ENCODE data around the gene DNAJC27.

The DNAJC27 gene

GRCh38 chr2:24969784-24970183, 2.0 kb downstream of the DNAJC27 start:
- DNase-seq, result no peak

- DNase-seq, result no peak
Measured at GRCh38 chr2:24961903-24962302, 9.9 kb downstream of the DNAJC27 start.

GRCh38 chr2:24959761-24960160, 12.0 kb downstream of the DNAJC27 start:
- no peak for DNase-seq

GRCh38 chr2:24958411-24958935, 13.3 kb downstream of the DNAJC27 start:
- DNase-seq, result no peak

- DNase-seq, result no peak
Measured at GRCh38 chr2:24957976-24958375, 13.8 kb downstream of the DNAJC27 start.

- no peak for DNase-seq
Measured at GRCh38 chr2:24957221-24957620, 14.5 kb downstream of the DNAJC27 start.

- no peak for DNase-seq
Measured at GRCh38 chr2:24955921-24956320, 15.8 kb downstream of the DNAJC27 start.

GRCh38 chr2:24955232-24955631, 16.5 kb downstream of the DNAJC27 start:
- DNase-seq, result no peak

GRCh38 chr2:24950102-24950501, 21.7 kb downstream of the DNAJC27 start:
- DNase-seq, result no peak

GRCh38 chr2:24948506-24948905, 23.2 kb downstream of the DNAJC27 start:
- DNase-seq, result no peak

- no peak for DNase-seq
Measured at GRCh38 chr2:24947561-24948157, 24.1 kb downstream of the DNAJC27 start.

- no peak for DNase-seq
Measured at GRCh38 chr2:24945907-24946306, 25.8 kb downstream of the DNAJC27 start.

GRCh38 chr2:24943427-24944053, 28.2 kb downstream of the DNAJC27 start:
- no peak for DNase-seq

GRCh38 chr2:24939353-24939752, 32.4 kb downstream of the DNAJC27 start:
- no peak for DNase-seq

- DNase-seq, result no peak
Measured at GRCh38 chr2:24937236-24937635, 34.5 kb downstream of the DNAJC27 start.

GRCh38 chr2:24935145-24935544, 36.6 kb downstream of the DNAJC27 start:
- DNase-seq, result no peak

- DNase-seq, result no peak
Measured at GRCh38 chr2:24932715-24933114, 39.0 kb downstream of the DNAJC27 start.

- DNase-seq, result no peak
Measured at GRCh38 chr2:24930768-24931167, 41.0 kb downstream of the DNAJC27 start.

- DNase-seq, result no peak
Measured at GRCh38 chr2:24929230-24929629, 42.5 kb downstream of the DNAJC27 start.

GRCh38 chr2:24928036-24928435, 43.7 kb downstream of the DNAJC27 start:
- DNase-seq, result no peak

- peak; percentile 46 for DNase-seq
Measured at GRCh38 chr2:24926602-24927252, 45.0 kb downstream of the DNAJC27 start.

- DNase-seq, result no peak
Measured at GRCh38 chr2:24926220-24926601, 45.5 kb downstream of the DNAJC27 start.

GRCh38 chr2:24925815-24926214, 45.9 kb downstream of the DNAJC27 start:
- DNase-seq, result no peak

GRCh38 chr2:24924732-24925131, 47.0 kb downstream of the DNAJC27 start:
- DNase-seq, result no peak
